Subcutaneous adipose tissue (tissue), 4 donors: Measurements from ENCODE around the gene HEATR1. TPM values are rescaled to one million over a fixed set of nuclear protein-coding genes. Genes with fewer than 3 reads are reported as not detected.

Experiments
- CTCF ChIP-seq: fragments of 450-650 bp; IDR thresholded peaks from one replicate; pipeline ENCODE4 v1.5.1; 2016; ENCODE audit warnings: low read depth, mild to moderate bottlenecking, control low read depth, antibody characterized with exemption, moderate library complexity
- total RNA-seq, 4 donors: library from RNA; depleted of rRNA; stranded (reverse); fragments of >200 nt; gene quantifications; one replicate each; pipeline ENCODE4 v1.1.0, GENCODE V29; 2016

HEATR1 gene
- total RNA-seq, 4 donors from 2014 or later, result 20.1 to 32.0 (median 25.3) TPM

GRCh38 chr1:236545621-236546169, 58.6 kb downstream of the HEATR1 start:
- TF ChIP-seq CTCF, result no peak

GRCh38 chr1:236543065-236543669, 61.1 kb downstream of the HEATR1 start:
- TF ChIP-seq CTCF, result no peak

- no peak for TF ChIP-seq CTCF
Observed at GRCh38 chr1:236541710-236542109, 62.6 kb downstream of the HEATR1 start.

- no peak for TF ChIP-seq CTCF
Observed at GRCh38 chr1:236540813-236541465, 63.4 kb downstream of the HEATR1 start.

GRCh38 chr1:236536540-236536939, 67.8 kb downstream of the HEATR1 start:
- no peak for TF ChIP-seq CTCF

GRCh38 chr1:236535662-236536161, 68.6 kb downstream of the HEATR1 start:
- TF ChIP-seq CTCF, result no peak

- no peak for TF ChIP-seq CTCF
Observed at GRCh38 chr1:236535190-236535589, 69.1 kb downstream of the HEATR1 start.
